ENCODE results near the gene INPP4A.
A peak's percentile ranks its signal among the peaks of the same experiment; 100 is the strongest.

The INPP4A gene

DNA sequence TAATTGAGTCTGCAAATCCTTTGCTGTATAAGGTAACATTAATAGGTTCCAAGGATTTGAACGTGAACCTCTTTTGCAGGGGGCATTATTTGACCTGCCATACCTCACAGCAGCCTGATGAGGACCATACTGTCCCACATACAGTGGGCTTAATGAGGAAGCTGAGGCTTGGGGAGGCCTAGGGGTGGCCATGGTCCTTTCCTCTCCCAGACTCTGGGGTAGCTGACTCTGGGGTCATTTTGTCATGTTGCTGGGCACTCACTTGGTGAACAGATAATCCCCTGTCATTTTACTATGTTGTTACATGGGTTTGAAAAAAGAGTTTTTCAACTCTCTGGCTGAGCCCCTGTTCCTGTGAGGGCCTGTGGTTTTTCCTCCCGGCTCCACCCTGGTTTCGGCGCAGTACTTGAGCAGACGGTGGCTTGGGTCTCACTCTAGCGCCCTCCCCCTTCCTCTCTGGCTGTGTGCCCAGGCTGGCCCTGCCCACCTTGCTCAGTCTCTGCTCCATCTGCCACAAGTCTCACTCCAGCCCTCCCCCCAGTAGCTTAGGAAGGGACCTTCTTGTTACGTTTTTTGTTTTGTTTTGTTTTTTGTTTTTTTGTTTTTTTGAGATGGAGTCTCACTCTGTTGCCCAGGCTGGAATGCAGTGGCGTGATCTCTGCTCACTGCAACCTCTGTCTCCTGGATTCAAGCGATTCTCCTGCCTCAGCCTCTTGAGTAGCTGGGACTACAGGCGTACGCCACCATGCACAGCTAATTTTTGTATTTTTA is 21.0 kb downstream of the INPP4A start:
- Histone ChIP-seq H3K36me3 (ENCODE audit: control insufficient read depth in 2 of 2, insufficient read depth in 1 of 2, low read length in 2 of 2) (no peaks in the 10 kb centered on the region), H3K27ac (ENCODE audit: extremely low read depth, low read depth, low read length) (peak overlapping the region; percentile 40; the same call in 1 of the 2 replicates), H3K9me3 (ENCODE audit: control insufficient read depth, insufficient read depth, low read depth, low read length) (no peaks in the 10 kb centered on the region), H3K4me3 (ENCODE audit: low read depth, low read length) (no peak overlapping the region), H3K4me1 (ENCODE audit: control insufficient read depth, insufficient read depth, low read length) (peaks cover 11% of the 10 kb centered on the region)
- ChIA-PET POLR2A (interaction anchor here (0.6 to 1.0 kb wide), 3 partner anchors 21 to 49 kb away, joined by 3 to 5 read pairs (median 5); partner anchors contain the start of gene INPP4A), CTCF (interaction anchor here (0.9 to 1.6 kb wide), 5 partner anchors 9 to 22 kb away, joined by 3 to 5 read pairs (median 3); no protein-coding TSS in a partner anchor)
- TF ChIP-seq OSR2 (tag by site-specific recombination; IDR thresholded peaks at IDR 0.05) (peak; percentile 84), ZNF140 (tag by site-specific recombination; IDR thresholded peaks at IDR 0.05) (no peak), ZNF311 (tag by site-specific recombination; IDR thresholded peaks at IDR 0.05; ENCODE audit: borderline replicate concordance) (no peak), ZBTB17 (tag by site-specific recombination; IDR thresholded peaks at IDR 0.05) (no peak), ZNF324 (tag by site-specific recombination; IDR thresholded peaks at IDR 0.05) (no peak), SP7 (tag by site-specific recombination; IDR thresholded peaks at IDR 0.05) (no peak), SCRT1 (tag by site-specific recombination; IDR thresholded peaks at IDR 0.05; ENCODE audit: borderline replicate concordance) (peak; percentile 63; the same call in 1 of the 2 replicates), ZNF157 (tag by site-specific recombination; IDR thresholded peaks at IDR 0.05) (no peak), ZNF404 (tag by site-specific recombination; IDR thresholded peaks at IDR 0.05) (no peak), ZXDB (tag by site-specific recombination; IDR thresholded peaks at IDR 0.05) (0 out of 2 replicates have a peak, but pooled peaks have one; percentile 17), ZBTB8A (tag by site-specific recombination; IDR thresholded peaks at IDR 0.05) (no peak), ZNF560 (tag by site-specific recombination; IDR thresholded peaks at IDR 0.05; ENCODE audit: borderline replicate concordance) (no peak), TCF7L2 (IDR thresholded peaks at IDR 0.05; ENCODE audit: borderline replicate concordance, low read depth, low read length) (no peak), ZNF350 (tag by site-specific recombination; IDR thresholded peaks at IDR 0.05) (no peak), ZBTB48 (tag by site-specific recombination; IDR thresholded peaks at IDR 0.05) (no peak), ZNF394 (tag by site-specific recombination; IDR thresholded peaks at IDR 0.05; ENCODE audit: borderline replicate concordance) (no peak), ZNF707 (tag by site-specific recombination; IDR thresholded peaks at IDR 0.05) (no peak), SP2 (tag by site-specific recombination; IDR thresholded peaks at IDR 0.05) (no peak), GLIS2 (tag by site-specific recombination; IDR thresholded peaks at IDR 0.05) (no peak), ZNF23 (tag by site-specific recombination; IDR thresholded peaks at IDR 0.05; ENCODE audit: borderline replicate concordance) (no peak), BCL11A (tag by site-specific recombination; IDR thresholded peaks at IDR 0.05; ENCODE audit: low read depth) (no peak)
- TF ChIP-seq, protein P1, sequence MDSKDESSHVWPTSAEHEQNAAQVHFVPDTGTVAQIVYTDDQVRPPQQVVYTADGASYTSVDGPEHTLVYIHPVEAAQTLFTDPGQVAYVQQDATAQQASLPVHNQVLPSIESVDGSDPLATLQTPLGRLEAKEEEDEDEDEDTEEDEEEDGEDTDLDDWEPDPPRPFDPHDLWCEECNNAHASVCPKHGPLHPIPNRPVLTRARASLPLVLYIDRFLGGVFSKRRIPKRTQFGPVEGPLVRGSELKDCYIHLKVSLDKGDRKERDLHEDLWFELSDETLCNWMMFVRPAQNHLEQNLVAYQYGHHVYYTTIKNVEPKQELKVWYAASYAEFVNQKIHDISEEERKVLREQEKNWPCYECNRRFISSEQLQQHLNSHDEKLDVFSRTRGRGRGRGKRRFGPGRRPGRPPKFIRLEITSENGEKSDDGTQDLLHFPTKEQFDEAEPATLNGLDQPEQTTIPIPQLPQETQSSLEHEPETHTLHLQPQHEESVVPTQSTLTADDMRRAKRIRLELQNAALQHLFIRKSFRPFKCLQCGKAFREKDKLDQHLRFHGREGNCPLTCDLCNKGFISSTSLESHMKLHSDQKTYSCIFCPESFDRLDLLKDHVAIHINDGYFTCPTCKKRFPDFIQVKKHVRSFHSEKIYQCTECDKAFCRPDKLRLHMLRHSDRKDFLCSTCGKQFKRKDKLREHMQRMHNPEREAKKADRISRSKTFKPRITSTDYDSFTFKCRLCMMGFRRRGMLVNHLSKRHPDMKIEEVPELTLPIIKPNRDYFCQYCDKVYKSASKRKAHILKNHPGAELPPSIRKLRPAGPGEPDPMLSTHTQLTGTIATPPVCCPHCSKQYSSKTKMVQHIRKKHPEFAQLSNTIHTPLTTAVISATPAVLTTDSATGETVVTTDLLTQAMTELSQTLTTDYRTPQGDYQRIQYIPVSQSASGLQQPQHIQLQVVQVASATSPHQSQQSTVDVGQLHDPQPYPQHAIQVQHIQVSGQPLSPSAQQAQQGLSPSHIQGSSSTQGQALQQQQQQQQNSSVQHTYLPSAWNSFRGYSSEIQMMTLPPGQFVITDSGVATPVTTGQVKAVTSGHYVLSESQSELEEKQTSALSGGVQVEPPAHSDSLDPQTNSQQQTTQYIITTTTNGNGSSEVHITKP (tag by site-specific recombination; IDR thresholded peaks at IDR 0.05): peak; percentile 68
- TF ChIP-seq, protein P2, sequence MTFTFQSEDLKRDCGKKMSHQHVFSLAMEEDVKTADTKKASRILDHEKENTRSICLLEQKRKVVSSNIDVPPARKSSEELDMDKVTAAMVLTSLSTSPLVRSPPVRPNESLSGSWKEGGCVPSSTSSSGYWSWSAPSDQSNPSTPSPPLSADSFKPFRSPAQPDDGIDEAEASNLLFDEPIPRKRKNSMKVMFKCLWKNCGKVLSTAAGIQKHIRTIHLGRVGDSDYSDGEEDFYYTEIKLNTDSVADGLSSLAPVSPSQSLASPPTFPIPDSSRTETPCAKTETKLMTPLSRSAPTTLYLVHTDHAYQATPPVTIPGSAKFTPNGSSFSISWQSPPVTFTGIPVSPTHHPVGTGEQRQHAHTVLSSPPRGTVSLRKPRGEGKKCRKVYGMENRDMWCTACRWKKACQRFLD (tag by site-specific recombination; IDR thresholded peaks at IDR 0.05): no peak
- TF ChIP-seq, protein P3, sequence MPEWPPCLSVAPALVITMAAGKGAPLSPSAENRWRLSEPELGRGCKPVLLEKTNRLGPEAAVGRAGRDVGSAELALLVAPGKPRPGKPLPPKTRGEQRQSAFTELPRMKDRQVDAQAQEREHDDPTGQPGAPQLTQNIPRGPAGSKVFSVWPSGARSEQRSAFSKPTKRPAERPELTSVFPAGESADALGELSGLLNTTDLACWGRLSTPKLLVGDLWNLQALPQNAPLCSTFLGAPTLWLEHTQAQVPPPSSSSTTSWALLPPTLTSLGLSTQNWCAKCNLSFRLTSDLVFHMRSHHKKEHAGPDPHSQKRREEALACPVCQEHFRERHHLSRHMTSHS (tag by site-specific recombination; IDR thresholded peaks at IDR 0.05): no peak
- TF ChIP-seq, protein P4, sequence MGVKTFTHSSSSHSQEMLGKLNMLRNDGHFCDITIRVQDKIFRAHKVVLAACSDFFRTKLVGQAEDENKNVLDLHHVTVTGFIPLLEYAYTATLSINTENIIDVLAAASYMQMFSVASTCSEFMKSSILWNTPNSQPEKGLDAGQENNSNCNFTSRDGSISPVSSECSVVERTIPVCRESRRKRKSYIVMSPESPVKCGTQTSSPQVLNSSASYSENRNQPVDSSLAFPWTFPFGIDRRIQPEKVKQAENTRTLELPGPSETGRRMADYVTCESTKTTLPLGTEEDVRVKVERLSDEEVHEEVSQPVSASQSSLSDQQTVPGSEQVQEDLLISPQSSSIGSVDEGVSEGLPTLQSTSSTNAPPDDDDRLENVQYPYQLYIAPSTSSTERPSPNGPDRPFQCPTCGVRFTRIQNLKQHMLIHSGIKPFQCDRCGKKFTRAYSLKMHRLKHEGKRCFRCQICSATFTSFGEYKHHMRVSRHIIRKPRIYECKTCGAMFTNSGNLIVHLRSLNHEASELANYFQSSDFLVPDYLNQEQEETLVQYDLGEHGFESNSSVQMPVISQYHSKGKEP (tag by site-specific recombination; IDR thresholded peaks at IDR 0.05): no peak
- TF ChIP-seq, protein P5, sequence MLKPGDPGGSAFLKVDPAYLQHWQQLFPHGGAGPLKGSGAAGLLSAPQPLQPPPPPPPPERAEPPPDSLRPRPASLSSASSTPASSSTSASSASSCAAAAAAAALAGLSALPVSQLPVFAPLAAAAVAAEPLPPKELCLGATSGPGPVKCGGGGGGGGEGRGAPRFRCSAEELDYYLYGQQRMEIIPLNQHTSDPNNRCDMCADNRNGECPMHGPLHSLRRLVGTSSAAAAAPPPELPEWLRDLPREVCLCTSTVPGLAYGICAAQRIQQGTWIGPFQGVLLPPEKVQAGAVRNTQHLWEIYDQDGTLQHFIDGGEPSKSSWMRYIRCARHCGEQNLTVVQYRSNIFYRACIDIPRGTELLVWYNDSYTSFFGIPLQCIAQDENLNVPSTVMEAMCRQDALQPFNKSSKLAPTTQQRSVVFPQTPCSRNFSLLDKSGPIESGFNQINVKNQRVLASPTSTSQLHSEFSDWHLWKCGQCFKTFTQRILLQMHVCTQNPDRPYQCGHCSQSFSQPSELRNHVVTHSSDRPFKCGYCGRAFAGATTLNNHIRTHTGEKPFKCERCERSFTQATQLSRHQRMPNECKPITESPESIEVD (tag by site-specific recombination; IDR thresholded peaks at IDR 0.05): peak; percentile 59
- TF ChIP-seq, protein P6, sequence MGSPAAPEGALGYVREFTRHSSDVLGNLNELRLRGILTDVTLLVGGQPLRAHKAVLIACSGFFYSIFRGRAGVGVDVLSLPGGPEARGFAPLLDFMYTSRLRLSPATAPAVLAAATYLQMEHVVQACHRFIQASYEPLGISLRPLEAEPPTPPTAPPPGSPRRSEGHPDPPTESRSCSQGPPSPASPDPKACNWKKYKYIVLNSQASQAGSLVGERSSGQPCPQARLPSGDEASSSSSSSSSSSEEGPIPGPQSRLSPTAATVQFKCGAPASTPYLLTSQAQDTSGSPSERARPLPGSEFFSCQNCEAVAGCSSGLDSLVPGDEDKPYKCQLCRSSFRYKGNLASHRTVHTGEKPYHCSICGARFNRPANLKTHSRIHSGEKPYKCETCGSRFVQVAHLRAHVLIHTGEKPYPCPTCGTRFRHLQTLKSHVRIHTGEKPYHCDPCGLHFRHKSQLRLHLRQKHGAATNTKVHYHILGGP (tag by site-specific recombination; IDR thresholded peaks at IDR 0.05): no peak

Measured in HEK293 (cell line).